Measurements from ENCODE around the gene SNRPA1.

DNA sequence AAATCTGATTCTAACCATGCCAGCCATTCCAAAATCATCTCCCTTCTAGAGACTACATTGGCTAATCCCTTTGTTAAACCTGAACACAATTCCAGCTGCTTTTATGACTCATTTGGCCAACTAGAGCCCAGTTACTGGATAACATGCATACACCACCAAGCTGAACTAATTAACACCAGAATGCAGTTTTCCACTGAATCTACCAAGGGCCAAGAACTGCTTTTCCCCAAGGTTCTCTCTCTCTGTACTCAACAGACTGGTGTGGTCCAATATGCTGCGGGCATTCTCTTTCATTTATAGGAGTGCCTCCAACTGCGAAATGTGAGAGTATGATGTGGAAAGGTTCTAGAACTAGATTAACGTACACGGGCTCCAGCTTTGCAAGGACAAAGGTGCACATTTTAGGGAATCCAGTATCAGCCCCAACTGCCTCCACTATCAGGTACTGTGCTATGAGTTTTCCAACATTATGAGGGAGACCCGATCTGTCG is 44.7 kb downstream of the SNRPA1 start:
- TF ChIP-seq, protein P1, sequence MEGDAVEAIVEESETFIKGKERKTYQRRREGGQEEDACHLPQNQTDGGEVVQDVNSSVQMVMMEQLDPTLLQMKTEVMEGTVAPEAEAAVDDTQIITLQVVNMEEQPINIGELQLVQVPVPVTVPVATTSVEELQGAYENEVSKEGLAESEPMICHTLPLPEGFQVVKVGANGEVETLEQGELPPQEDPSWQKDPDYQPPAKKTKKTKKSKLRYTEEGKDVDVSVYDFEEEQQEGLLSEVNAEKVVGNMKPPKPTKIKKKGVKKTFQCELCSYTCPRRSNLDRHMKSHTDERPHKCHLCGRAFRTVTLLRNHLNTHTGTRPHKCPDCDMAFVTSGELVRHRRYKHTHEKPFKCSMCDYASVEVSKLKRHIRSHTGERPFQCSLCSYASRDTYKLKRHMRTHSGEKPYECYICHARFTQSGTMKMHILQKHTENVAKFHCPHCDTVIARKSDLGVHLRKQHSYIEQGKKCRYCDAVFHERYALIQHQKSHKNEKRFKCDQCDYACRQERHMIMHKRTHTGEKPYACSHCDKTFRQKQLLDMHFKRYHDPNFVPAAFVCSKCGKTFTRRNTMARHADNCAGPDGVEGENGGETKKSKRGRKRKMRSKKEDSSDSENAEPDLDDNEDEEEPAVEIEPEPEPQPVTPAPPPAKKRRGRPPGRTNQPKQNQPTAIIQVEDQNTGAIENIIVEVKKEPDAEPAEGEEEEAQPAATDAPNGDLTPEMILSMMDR (IDR thresholded peaks at IDR 0.05) = no peak
- TF ChIP-seq POLR2A (IDR thresholded peaks at IDR 0.05) (no peak), POLR2AphosphoS5 (IDR thresholded peaks at IDR 0.05) (no peak)

Measured in stomach (tissue), 4 donors.